AG10803 (cell line): Measurements from ENCODE around the gene FOXP1.

Experiments used
- DNase-seq: peaks from one replicate; pipeline ENCODE4 v3.0.0; 2010; ENCODE audit warnings: low read depth
- H3K4me3 ChIP-seq: 2 replicates; pipeline ENCODE4 v1.5.1; 2011; ENCODE audit warnings: mild to moderate bottlenecking, low read length, control low read depth
- CTCF ChIP-seq: conservative IDR thresholded peaks from 2 replicates; pipeline ENCODE4 v1.5.1; 2011; ENCODE audit warnings: mild to moderate bottlenecking, low read length, control low read depth, inconsistent platforms

Gene FOXP1

DNA sequence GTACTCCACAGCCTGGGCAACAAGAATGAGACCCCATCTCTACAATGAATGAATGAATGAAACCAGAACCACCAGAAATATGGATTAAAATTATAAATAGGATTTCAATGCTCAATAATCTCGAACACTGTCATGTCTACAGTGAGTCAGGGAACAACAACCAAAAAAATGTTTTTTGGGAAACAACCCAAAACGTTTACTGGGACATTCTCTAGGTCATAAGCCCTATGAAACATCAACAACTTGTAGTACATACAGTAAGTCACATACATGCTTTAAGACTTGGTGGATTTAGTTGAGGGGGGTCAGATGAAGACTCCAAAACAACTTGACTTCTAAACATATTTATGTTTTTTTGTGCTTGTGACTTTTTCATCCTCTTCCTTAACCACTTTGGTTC is 511.2 kb downstream of the FOXP1 start:
- no peak for DNase-seq
- H3K4me3 ChIP-seq = no peak overlapping the region
- TF ChIP-seq CTCF = no peak

- no peak overlapping the region for H3K4me3 ChIP-seq
- DNase-seq = no peak
- TF ChIP-seq CTCF = no peak
These were observed 512.7 kb downstream of the FOXP1 start for GRCh38 chr3:71070497-71071463.

DNA sequence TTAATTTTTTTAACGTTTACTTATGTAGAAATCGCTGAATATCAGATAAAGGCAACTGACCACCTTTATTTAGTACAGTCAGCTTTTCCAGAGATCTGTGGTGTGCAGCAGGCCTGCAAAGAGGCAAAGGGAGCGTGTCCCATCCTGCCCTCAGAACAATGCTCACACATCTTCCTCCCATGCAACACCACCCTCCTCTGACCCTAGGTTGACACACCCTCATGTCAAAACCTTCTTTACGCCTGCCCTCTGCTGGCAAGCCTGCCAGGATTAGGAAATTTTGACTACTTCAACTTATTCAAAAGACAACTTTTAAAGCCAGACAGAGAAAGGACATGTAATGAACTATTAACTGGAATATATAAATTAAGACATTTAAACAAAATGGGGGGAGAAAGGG is 513.7 kb downstream of the FOXP1 start:
- no peak overlapping the region for H3K4me3 ChIP-seq
- peak; percentile 45 for DNase-seq
- TF ChIP-seq CTCF = peak; percentile 44

- no peak overlapping the region for H3K4me3 ChIP-seq
- no peak for DNase-seq
- no peak for TF ChIP-seq CTCF
These were observed 515.4 kb downstream of the FOXP1 start for GRCh38 chr3:71067977-71068654.

DNA sequence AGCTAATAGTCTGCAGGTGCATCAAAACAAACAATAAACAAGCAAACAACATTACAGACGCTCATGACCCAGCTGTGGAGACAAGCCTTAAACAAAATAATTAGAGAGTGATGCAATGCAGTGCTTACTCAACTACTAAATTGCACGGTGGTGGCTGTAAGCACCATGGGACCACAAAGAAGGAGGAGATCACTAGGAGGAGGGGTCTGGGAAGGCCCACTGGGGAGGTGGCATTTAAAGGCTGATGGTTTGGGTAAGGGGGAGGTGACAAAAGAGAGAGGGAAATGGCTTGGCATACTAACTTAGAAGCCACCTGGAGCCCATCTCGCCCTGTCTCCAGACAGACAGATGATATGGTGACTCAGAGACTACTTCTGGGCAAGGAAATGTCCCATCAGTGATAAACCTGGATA is 516.7 kb downstream of the FOXP1 start:
- peak; percentile 59 for DNase-seq
- no peak for TF ChIP-seq CTCF
- H3K4me3 ChIP-seq = no peak overlapping the region

DNA sequence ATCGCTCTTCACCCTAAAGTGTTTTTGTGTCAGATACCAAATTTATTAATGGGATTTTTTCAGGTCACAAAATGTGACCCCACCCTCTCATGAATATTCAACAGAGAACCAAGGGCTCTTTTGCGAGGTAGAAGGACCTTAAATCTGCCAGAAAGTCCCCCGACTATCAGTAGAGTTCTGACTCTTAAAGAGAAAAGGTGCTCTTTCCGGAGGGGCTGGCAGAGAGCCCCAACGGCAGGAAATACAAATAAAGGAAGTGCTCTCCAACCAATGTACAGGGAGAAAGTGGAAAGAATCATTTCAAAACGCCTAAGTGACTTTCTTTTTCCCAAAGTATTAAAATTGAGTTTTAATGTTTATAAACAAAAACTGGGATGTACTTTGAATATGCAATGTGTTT is 517.2 kb downstream of the FOXP1 start:
- DNase-seq = no peak
- TF ChIP-seq CTCF = no peak
- no peak overlapping the region for H3K4me3 ChIP-seq

GRCh38 chr3:71065764-71066013 is 517.8 kb downstream of the FOXP1 start:
- H3K4me3 ChIP-seq = peak overlapping the region; percentile 79
- no peak for TF ChIP-seq CTCF
- DNase-seq = no peak
